Pulmonary artery endothelial cell (primary cell): ENCODE data around the gene XPR1. TPM values are rescaled to one million over a fixed set of nuclear protein-coding genes. Genes with fewer than 3 reads are reported as not detected.
"Not testable (repeated sequence)": the region's sequence is repeated elsewhere in the genome, so short reads cannot be mapped to it uniquely, and the experiment has no call there.

Experiments used
- DNase-seq: peaks from one replicate; pipeline ENCODE4 v3.0.0-alpha.2; 2011; ENCODE audit warnings: low read depth, low spot score
- total RNA-seq: library from RNA; depleted of rRNA; stranded (reverse); fragments of >200 nt; gene quantifications from 2 replicates; pipeline ENCODE4 v1.2.3, GENCODE V29; 2014

The XPR1 gene
- total RNA-seq, 1 donor from 2014 or later, result 35.5 TPM

DNA sequence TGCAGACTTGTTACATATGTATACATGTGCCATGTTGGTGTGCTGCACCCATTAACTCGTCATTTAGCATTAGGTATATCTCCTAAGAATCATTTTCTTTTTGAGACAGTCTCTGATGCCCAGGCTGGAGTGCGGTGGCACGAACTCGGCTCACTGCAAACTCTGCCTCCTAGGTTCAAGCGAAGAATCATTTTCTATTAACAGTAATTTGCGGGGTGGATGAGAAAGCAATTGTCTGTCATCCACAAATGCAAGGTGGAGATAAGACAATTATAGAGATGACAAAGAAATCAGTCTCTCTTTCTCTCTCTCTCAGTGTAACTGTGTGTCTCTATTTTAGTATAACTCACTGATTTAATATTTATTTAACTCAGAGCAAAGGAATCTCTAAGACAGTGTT lies 149.9 kb downstream of the XPR1 start:
- DNase-seq, result no peak

DNA sequence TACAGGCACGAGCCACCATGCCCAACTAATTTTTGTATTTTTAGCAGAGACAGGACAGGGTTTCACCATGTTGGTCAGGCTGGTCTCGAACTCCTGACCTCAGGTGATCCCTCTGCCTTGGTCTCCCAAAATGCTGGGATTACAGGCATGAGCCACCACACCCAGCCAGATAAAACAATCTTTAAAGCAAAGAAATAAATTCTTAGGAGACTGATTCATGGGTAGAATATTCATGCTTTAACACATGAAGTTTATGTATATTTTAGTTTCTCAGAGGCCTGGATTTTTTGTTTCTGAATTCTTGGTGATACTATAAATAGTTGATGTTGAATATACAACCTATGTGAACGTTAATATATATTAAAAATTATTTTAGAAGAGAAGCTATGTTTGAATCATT lies 153.5 kb downstream of the XPR1 start:
- DNase-seq, result no peak

DNA sequence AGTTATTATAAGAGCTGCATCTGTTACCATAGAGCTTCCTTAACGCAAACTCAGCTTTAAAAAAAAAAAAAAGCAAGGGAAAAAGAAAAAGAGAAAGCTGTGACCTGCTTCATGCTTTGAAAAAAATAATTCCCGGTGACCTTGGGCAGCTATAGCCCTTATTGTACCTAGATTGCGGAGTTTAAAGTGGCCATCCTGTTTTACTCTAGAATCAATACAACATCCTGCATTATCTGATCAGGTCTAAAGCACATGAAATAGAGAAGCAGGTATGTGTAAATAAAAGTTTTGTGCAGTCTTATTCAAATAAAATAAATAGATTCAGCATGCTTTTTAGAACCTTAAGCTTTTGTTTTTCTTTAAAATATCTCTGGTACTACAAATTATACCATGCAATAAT lies 154.1 kb downstream of the XPR1 start:
- no peak for DNase-seq

DNA sequence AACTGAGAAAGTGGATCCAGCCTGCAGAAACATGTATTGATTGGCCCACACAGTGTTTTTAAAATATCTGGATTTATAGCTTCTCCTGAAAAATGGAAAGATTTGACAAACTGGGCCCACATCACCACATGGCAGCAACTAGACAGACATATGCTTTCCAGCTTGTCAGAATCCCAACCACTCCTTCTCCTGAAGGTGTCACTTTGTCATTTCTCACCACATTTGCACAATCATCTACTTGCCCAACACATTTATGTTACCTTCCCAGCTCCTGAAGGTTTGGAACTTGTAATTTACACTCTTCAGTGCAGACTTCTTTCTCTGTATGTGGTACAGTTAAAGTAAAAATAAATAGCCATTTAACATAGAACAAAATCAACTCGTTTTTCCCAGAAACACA lies 154.8 kb downstream of the XPR1 start:
- DNase-seq, result no peak

DNA sequence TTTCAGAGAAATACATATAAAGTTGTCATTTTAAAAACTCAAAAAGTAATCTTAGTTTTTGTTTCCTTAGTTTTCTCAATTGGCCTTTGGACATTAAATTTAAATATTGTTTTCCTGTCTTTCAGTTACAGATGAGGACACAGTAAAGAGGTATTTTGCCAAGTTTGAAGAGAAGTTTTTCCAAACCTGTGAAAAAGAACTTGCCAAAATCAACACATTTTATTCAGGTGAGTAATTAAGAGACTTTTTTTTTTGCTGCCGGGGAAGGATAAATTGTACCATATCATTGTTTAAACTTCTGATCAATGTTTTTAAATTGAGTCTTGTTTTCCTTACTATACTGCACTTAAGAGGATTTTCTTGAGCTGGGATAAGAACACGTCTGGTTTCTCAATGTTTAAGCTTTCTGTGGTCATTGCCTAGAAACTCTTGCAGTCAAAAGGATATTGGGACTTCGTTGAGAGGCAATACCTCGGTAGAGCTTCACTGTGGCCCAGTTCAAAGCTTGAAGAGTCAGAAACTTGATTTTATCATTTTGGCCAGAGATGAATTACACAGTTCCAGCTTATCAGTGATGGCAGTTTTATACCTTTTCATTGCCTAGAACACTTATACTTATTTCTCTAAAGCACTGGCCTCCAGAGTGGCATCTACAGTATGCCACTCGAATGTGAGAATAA lies 155.9 kb downstream of the XPR1 start:
- DNase-seq, result no peak

DNA sequence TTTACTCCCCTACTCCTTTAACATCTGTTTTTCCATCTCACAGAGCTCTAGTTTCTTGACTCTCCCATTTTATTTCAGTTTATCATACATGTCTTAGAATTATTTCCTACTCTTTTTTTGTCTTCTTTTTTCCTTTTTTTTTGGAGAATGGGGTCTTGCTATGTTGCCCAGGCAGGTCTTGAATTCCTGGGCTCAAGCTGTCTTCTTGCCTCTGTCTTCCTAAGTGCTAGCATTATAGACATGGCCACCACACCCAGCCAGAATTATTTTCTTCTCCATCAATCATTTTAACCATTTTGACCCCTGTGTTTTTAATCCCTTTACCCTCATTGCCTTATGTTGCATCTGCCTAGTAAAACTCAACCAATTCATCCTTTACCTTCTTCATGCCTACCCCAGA lies 157.6 kb downstream of the XPR1 start:
- DNase-seq, result no peak

DNA sequence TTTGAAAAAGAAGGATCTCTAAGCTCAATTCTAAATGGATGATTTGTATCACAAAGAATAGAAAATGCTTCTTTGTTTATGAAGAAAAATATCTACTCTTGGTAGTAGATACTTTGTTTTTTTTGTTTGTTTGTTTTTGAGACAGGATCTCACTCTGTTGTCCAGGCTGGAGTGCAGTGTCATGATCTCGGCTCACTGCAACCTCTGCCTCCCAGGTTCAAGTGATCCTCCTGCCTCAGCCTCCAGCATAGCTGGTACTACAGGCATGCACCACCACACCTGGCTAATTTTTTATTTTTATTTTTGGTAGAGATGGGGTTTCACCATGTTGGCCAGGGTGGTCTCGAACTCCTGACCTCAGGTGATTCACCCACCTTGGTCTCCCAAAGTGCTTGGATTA lies 159.3 kb downstream of the XPR1 start:
- not testable (repeated sequence) for DNase-seq

DNA sequence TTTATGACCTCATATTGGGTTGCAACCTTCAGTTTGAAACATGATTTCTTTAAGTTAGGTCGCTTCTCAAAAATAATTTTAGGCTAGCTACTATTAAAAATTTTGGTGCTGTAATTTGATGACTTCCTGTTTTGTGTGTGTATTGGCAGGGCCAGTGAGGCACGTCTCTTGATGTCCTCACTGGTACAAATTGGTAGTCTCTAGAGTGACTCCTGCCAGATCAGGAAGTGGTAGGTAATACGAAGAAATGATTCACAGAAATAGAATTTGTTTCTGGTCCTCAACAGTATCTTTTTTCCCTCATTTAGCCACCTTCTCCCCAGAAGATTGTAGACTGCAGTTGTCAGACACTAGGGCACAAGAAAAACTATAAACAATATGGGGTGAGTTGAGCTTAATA lies 160.0 kb downstream of the XPR1 start:
- no peak for DNase-seq

DNA sequence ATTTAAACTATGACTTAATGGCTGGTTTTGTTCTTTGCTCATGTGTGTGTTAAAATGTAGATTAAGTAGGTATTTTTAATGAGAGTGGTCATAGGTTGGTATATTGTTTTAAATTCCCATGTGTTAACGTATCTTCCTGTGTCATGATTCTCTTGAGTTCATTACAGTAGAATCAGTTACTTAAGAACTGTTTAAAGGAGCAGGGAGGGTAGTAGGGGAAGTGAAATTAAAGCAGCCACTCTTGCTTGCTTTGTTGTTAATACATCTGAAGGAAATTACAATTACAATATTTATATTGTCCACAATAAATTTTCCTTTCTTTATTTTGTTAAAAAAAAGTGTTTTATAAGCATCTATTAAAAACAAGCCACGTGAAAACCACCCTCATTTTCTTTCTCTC lies 161.6 kb downstream of the XPR1 start:
- no peak for DNase-seq

DNA sequence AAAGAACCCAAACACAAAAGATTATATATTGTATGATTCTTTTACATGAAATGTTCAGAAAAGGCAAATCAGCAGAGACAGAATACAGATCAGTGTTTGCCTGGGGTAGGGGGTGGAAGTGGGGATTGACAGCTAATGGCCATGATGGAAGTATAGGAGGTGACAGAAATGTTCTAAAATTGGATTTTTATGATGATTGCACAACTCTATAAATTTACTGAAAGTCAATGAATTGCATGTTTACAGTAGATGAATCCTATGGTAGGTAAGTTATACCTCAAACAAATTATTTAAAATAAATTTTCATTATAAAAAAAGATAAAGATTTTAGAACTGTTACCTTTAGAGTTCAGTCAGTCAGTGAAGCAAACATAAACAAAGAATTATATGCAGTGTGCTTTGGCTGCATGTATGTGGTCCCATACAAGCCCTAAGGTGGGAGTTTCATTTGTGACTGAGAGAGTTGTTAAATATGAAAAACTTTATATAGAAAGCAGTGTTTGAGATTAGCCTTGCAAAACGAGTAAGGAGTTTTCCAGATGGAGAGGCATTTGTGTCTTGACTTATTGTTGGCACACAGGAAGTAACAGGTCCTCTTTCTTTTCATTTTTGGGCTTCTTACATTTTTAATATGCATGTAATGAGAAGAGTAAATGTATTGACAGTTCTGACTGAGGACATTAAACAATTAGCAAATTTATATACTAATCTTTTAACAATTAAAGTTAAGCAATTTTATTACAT lies 165.2 kb downstream of the XPR1 start:
- DNase-seq, result no peak

DNA sequence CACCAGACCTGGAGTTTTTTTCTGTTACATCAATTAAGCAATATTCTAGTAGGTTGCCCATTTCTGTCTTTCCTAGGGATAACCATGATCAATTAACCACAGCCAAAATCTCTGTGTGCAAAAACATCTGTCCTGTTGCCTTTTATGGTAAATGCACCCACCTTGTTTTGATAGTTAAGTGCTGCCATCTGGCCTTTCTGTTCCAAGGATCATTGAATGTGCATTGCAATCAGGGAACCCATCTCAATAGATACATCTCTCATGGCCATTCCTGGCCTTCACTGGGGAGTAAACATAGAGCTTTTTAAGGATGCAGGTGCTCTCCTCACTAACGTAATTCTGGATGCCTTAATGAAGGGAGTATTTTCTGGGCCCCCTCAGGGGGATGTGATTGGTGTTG lies 169.1 kb downstream of the XPR1 start:
- DNase-seq, result no peak

DNA sequence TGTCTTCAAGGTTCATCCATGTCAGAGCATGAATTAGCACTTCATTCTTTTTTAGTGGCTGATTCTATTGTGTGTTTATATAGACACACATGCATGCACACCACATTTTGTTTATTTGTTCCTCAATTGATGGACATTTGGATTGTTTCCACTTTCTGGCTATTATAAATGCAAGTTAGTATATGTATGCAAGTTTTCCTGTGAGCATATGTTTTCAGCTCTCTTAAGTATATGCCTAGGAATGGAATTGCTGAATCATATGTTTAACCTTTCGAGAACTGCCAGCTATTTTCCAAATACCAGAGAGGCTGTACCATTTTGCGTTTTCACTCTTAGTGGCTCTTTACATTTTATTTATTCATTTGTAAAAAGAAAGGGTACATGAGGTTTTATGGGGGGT lies 171.0 kb downstream of the XPR1 start:
- DNase-seq, result no peak

DNA sequence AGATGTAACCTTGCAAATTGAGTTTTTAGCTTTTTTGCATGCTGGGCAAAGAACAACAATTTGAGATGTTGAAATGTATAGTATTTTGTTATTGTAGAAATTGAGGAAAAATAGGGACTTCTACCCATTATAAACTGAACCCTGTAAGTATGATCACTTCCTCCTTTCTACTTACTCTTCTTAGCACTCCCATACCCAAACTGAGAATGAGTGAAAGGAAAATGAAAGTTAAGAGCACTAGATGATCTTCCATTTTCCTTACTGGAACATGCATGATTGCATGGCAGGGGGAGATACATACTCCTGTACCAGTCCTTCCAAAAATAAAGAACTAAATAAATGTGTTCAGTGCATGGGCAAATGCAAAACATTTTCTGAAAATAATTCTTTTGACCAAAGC lies 173.5 kb downstream of the XPR1 start:
- DNase-seq, result no peak

DNA sequence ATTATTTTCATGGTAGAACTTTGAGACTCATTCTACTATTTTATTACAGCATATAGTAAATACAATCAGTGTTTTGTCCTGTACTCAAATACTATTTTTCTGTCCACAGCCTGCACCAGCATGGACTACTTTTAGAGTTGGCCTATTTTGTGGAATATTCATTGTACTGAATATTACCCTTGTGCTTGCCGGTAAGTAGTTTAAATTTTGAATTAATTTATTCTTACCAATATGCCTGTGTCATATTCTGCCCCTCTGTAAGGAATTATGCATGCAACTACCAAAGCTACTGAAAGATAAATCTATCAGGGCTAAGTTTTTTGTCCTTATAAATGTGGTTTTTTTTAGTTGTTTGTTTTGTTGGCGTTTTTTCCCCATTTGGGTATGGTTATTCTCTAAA lies 179.5 kb downstream of the XPR1 start:
- no peak for DNase-seq

DNA sequence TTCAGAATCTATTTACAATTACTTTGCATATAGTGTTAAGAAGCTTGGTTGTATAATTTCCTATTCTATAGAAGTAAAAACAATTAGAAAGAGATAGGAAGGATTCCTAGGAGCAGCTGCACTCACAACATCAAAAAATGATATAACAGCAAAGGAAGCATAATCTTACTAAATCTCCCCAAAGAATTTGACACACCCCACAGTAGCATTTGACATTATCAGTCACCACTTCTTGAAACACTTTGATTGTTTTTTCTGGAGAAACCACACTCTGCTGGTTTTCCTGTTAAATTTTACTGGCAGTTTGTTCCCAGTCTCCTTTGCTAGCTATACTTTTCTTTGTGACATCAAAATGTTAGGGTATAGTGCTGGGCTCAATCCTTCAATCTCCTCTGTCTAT lies 180.1 kb downstream of the XPR1 start:
- DNase-seq, result no peak

DNA sequence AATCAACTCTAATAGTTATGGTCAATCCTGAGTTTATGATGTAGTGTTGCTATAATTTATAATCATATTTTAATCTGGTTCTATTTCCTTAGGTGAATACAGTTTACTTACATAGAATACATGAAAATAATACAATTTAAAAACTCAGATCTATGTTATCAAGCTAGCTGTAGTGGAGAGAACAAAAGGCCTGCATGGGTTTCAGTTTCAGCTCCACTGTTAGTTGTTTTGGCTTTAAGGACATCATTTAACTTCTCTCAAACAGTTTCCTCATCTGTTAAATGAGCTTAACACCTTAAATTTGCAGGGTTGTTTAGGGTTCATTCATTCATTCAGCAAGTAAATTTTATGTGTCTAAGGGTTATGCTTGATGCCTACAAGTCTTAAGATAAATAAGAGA lies 182.4 kb downstream of the XPR1 start:
- DNase-seq, result no peak

DNA sequence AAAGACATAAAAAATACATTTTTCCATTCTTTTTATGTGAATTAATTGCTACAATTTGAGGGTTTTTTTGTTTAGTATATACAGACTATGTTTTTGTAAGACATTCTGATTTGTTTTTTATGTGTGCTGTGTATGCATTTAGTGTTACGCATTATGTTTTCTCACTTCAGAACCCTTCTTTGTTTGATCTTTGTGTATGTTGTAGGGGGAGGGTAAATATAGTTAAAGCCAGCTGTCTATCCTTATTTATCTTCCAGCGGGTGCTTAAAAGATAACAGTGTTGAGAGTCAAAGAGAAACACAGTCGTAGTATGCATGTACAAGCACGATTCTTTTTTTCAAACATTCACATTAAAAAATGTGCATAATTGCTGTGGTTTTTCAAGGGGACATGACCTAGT lies 183.4 kb downstream of the XPR1 start:
- no peak for DNase-seq

DNA sequence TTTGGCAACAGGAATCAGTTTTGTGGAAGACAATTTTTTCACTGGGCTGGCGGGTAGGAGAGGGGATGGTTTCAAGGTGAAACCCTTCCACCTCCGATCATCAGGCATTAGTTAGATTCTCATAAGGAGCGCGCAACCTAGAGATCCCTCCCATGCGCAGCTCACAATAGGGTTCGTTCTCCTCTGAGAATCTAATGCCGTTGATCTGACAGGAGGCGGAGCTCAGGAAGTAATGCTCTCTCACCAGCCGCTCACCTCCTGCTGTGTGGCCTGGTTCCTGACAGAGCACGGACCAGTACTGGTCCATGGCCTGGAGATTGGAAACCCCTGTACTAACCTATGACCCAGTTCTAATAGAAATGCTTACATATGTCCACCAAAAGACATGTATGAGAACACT lies 184.3 kb downstream of the XPR1 start:
- no peak for DNase-seq

DNA sequence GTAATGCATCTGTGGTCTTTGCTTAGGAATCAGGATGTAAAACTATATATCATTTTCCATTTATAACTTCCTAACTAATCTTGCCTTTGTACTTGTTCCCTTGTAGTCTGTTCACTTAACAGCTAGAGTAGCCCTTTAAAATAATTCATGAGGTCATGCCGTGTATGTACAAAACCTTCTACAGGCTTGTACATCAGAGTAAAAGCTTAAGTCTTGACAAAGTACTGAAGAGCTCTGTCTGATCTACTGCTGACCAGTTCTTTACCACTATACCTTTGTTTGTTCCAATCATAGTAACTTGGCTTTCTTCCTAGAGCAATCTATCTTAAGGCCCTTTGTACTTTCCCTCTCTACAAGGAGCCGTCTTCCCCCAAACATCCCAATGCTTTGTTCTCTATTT lies 190.1 kb downstream of the XPR1 start:
- no peak for DNase-seq

DNA sequence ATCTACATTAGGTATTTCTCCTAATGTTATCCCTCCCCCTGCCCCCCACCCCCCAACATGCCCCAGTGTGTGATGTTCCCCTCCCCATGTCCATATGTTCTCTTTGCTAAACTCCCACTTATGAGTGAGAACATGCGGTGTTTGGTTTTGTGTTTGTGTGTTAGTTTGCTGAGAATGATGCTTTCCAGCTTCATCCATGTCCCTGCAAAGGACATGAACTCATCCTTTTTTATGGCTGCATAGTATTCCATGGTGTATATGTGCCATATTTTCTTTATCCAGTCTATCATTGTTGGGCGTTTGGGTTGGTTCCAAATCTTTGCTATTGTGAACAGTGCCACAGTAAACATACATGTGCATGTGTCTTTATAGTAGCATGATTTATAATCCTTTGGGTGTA lies 199.7 kb downstream of the XPR1 start:
- DNase-seq, result not testable (repeated sequence)

DNA sequence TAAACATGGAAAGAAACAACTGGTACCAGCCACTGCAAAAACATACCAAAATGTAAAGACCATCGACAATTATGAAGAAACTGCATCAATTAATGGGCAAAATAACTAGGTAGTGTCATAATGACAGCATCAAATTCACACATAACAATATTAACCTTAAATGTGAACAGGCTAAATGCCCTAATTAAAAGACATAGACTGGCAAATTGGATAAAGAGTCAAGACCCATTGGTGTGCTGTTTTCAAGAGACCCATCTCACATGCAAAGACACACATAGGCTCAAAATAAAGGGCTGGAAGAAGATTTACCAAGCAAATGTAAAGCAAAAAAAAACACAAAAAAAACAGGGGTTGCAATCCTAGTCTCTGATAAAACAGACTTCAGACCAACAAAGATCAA lies 201.4 kb downstream of the XPR1 start:
- not testable (repeated sequence) for DNase-seq

DNA sequence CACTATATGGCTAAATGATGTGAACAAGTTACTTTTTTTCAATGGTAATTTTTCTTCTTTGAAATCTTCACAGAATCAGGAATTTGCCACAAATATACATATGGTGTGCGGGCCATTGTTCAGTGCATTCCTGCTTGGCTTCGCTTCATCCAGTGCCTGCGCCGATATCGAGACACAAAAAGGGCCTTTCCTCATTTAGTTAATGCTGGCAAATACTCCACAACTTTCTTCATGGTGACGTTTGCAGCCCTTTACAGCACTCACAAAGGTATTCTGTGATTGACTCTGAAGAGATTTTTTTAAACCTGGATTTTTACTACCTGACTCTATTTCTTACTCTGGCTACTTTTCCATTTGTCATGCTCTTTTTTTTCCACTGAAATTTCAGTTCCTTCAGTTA lies 204.6 kb downstream of the XPR1 start:
- no peak for DNase-seq

DNA sequence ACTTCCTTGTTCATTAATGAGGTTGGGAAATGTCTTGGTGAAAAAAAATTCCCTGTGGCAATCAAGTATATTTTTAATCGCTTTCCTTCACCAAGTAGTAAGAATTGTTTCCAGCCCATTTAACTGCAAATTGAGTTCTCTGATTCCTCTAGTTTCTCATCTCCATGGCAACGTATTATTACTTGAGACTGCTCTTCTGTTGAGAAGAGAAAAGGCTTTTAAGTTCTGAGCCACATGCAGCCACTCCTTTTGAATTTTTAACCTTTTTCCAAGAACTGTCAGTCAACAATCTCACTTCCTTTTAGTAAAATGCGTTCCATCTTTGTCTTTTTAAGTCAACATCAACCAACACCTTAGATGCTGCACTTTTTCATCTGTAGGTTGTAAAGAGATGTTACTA lies 205.2 kb downstream of the XPR1 start:
- no peak for DNase-seq
